ENCODE results near the gene MTHFR.

Gene MTHFR

DNA sequence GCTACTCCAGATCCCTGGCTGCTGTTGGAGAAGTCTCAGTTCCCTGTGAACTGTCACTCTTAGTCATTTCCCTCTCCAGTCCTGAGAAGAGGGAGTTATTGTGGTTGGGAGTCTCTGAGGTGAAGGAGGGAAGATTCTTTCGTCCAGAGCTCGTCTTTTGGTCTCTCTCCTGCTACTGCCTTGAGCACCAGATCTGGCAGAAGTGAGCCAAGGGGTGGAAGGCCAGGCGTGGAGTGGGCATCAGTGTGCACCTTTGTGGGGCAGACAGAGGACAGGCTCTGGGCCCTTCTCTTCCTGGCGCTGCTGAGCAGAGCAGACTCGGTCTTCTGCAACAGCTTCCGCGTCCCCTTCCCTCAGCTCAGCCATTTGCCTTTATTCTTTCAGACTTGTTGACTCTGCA is 19.4 kb upstream of the MTHFR start:
- no peak overlapping the region for H3K27ac ChIP-seq (replicated peaks)
- TF ChIP-seq SPI1 (IDR thresholded peaks at IDR 0.05; ENCODE audit: borderline replicate concordance, low read depth) (no peak), GABPA (IDR thresholded peaks at IDR 0.05; ENCODE audit: low read depth) (no peak), POLR2AphosphoS5 (IDR thresholded peaks at IDR 0.05; ENCODE audit: low read depth) (no peak)
- TF ChIP-seq, protein P1, sequence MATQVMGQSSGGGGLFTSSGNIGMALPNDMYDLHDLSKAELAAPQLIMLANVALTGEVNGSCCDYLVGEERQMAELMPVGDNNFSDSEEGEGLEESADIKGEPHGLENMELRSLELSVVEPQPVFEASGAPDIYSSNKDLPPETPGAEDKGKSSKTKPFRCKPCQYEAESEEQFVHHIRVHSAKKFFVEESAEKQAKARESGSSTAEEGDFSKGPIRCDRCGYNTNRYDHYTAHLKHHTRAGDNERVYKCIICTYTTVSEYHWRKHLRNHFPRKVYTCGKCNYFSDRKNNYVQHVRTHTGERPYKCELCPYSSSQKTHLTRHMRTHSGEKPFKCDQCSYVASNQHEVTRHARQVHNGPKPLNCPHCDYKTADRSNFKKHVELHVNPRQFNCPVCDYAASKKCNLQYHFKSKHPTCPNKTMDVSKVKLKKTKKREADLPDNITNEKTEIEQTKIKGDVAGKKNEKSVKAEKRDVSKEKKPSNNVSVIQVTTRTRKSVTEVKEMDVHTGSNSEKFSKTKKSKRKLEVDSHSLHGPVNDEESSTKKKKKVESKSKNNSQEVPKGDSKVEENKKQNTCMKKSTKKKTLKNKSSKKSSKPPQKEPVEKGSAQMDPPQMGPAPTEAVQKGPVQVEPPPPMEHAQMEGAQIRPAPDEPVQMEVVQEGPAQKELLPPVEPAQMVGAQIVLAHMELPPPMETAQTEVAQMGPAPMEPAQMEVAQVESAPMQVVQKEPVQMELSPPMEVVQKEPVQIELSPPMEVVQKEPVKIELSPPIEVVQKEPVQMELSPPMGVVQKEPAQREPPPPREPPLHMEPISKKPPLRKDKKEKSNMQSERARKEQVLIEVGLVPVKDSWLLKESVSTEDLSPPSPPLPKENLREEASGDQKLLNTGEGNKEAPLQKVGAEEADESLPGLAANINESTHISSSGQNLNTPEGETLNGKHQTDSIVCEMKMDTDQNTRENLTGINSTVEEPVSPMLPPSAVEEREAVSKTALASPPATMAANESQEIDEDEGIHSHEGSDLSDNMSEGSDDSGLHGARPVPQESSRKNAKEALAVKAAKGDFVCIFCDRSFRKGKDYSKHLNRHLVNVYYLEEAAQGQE (IDR thresholded peaks at IDR 0.05; ENCODE audit: insufficient replicate concordance, low read depth), result no peak
- TF ChIP-seq, protein P2, sequence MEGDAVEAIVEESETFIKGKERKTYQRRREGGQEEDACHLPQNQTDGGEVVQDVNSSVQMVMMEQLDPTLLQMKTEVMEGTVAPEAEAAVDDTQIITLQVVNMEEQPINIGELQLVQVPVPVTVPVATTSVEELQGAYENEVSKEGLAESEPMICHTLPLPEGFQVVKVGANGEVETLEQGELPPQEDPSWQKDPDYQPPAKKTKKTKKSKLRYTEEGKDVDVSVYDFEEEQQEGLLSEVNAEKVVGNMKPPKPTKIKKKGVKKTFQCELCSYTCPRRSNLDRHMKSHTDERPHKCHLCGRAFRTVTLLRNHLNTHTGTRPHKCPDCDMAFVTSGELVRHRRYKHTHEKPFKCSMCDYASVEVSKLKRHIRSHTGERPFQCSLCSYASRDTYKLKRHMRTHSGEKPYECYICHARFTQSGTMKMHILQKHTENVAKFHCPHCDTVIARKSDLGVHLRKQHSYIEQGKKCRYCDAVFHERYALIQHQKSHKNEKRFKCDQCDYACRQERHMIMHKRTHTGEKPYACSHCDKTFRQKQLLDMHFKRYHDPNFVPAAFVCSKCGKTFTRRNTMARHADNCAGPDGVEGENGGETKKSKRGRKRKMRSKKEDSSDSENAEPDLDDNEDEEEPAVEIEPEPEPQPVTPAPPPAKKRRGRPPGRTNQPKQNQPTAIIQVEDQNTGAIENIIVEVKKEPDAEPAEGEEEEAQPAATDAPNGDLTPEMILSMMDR (IDR thresholded peaks at IDR 0.05; ENCODE audit: insufficient read depth, low read length), result no peak
- H3K4me3 ChIP-seq (replicated peaks; ENCODE audit: insufficient read depth, low read length), result no peak overlapping the region
- no peaks in the 10 kb centered on the region for H3K27me3 ChIP-seq (ENCODE audit: insufficient read depth, poor library complexity, severe bottlenecking)
- no peak for DNase-seq (ENCODE audit: low read depth in 1 of 2, low spot score in 1 of 2)

DNA sequence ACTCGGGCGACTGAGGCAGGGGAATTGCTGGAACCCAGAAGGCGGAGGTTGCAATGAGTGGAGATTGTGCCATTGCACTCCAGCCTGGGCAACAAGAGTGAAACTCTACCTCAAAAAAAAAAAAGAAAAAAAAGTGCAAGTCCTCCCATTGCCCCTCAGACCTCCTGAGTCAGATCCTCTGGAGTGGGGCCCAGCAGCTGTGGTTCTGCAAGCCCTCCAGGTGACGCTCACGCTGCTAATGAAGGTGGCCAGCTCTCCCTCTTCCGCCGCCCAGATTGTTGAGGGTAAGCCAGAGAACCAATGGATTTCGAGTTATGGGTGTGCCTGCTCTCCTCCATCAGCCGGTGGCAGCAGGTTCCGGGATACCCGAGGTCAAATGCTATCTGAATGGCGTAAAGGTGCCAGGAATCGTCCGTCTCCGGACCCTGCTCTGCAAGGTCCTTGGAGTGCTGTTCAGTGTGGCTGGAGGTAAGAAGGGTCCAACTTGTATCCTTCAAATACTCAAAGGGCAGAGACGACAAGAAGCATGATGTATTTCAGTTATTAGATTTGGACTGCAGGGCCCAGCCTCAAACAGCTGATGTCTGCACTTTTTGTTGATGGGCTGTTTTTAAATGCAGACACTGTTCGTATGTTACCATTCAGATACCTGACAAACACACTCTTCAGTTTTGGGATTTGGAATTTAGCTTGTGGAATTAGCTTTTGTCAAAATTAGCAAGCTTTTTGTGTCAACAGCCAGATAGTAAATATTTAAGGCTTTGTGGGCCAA is 17.8 kb upstream of the MTHFR start:
- DNase-seq (ENCODE audit: low read depth in 1 of 2, low spot score in 1 of 2), result no peak

DNA sequence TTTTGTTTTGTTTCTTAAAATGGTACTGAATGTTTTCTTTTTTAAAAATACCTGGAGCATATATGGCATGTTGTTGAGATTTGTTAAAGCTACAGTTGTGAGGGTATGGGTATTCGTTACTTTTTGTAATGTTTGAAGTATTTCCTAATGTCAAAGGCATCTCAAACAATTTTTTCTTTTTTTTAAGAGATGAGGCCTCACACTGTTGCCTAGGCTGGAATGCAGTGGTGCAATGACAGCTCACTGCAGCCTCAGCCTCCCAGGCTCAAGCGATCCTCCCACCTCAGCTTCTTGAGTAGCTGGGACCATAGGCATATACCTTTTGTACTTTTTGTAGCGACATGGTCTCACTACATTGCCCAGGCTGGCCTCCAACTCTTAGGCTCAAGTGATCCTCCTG is 16.3 kb upstream of the MTHFR start:
- H3K27ac ChIP-seq (replicated peaks), result no peak overlapping the region
- TF ChIP-seq, protein P1 (IDR thresholded peaks at IDR 0.05; ENCODE audit: insufficient replicate concordance, low read depth), result no peak
- TF ChIP-seq, protein P2 (IDR thresholded peaks at IDR 0.05; ENCODE audit: insufficient read depth, low read length), result no peak
- TF ChIP-seq GABPA (IDR thresholded peaks at IDR 0.05; ENCODE audit: low read depth) (no peak), SPI1 (IDR thresholded peaks at IDR 0.05; ENCODE audit: borderline replicate concordance, low read depth) (no peak), POLR2AphosphoS5 (IDR thresholded peaks at IDR 0.05; ENCODE audit: low read depth) (no peak)
- H3K27me3 ChIP-seq (ENCODE audit: insufficient read depth, poor library complexity, severe bottlenecking), result no peaks in the 10 kb centered on the region
- H3K4me3 ChIP-seq (replicated peaks; ENCODE audit: insufficient read depth, low read length), result no peak overlapping the region
- no peak for DNase-seq (ENCODE audit: low read depth in 1 of 2, low spot score in 1 of 2)

More for the DNA sequence above, 17.8 kb upstream of the MTHFR start:
- H3K27ac ChIP-seq (replicated peaks), result no peak overlapping the region
- no peaks in the 10 kb centered on the region for H3K27me3 ChIP-seq (ENCODE audit: insufficient read depth, poor library complexity, severe bottlenecking)
- H3K4me3 ChIP-seq (replicated peaks; ENCODE audit: insufficient read depth, low read length), result no peak overlapping the region
- TF ChIP-seq GABPA (IDR thresholded peaks at IDR 0.05; ENCODE audit: low read depth) (no peak), SPI1 (IDR thresholded peaks at IDR 0.05; ENCODE audit: borderline replicate concordance, low read depth) (no peak), POLR2AphosphoS5 (IDR thresholded peaks at IDR 0.05; ENCODE audit: low read depth) (no peak)
- TF ChIP-seq, protein P1 (IDR thresholded peaks at IDR 0.05; ENCODE audit: insufficient replicate concordance, low read depth), result no peak
- TF ChIP-seq, protein P2 (IDR thresholded peaks at IDR 0.05; ENCODE audit: insufficient read depth, low read length), result no peak

Measured in HL-60 (cell line).